Occipital lobe (tissue), 2 donors: ENCODE data around the gene NDST1. TPM values are rescaled to one million over a fixed set of nuclear protein-coding genes. Genes with fewer than 3 reads are reported as not detected.

ENCODE experiments used
- DNase-seq: peaks from one replicate; lab custom pipeline; 2025; lab: John Stamatoyannopoulos, UW
- total RNA-seq: library from RNA; depleted of rRNA; stranded (reverse); fragments of >200 nt; gene quantifications from one replicate; pipeline ENCODE4 v1.2.3, GENCODE V29; 2014

Gene NDST1
- total RNA-seq, 1 donor from 2014 or later: 23.1 TPM

DNA sequence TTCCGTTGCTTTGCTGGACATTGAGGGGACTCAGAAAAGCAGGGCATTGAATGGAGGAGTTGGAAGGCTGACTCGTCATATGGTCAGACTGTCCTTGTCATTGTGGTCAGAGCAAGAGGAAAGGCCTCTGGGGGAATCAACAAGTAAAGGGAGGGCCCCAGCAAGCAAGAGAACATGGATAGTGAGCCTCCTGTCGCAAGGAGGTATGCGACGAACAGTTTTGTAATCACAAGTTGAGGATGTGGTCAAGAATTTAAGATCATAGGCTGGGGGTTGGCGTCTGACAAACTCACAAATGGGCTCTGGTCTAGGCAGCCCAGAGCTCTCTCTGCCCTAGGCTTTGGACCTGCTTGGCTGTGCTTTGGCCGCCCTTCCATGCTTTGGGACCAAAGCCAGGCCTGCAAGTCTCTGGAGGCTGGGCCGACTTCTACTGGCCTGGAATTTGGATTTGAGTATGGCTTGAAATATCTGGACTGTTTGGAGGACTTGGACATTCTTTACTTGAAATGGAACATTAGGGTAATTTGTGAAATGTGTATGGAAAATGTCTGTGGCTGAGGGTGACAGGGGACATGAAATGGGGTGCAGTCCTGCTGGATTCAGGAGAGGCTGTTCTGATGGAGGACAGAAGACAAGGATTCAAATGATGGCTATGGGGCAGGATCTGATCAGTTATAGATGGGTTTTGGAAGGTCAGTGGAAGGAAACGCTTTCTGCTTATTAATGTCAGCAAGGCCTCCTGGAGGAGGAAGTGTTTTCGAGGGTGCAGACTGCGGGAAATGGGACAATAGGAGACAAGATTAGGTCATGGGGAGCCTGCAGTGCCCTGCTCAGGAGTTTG lies 19.2 kb upstream of the NDST1 start:
- DNase-seq: no peak

- DNase-seq: no peak
Observed at GRCh38 chr5:150489360-150490295, 18.3 kb upstream of the NDST1 start.

DNA sequence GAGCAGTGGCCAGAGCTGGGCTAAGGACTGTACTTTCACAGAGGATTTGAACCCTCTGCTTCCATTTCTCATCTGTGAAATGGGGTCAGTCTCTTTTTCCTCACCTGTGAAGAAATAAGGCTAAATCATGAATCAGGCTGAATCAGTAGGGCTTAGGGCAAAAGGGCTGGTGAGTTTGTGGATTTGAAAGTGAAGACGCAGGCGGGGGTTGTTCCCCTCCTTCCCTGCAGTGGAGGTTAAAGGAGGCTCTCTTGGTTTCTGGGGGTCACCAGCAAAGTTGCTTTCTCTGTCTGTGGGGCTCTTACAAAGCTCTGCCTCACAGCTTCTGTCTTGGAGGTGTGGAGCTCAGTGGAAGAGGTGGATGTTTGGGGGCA lies 17.6 kb upstream of the NDST1 start:
- DNase-seq: no peak

DNA sequence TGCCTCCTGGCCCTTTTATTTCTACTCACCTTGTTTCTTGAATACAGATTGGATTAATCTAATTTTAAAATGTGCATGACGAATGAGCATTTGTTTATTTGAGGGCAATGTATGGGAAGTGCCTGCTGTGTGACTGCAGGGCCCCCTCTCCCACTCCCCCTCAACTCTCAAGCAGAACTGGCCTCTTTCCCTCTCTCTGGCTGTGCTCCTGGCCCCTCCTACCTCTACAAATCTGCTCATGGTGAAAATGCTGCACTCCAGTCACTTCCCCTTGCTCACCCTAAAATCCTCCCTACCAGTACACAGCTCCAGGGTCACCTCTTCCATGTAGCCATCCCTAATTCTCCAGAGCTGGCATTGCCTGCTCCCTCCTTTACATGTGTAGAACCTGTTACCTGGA lies 17.2 kb upstream of the NDST1 start:
- DNase-seq: no peak

DNA sequence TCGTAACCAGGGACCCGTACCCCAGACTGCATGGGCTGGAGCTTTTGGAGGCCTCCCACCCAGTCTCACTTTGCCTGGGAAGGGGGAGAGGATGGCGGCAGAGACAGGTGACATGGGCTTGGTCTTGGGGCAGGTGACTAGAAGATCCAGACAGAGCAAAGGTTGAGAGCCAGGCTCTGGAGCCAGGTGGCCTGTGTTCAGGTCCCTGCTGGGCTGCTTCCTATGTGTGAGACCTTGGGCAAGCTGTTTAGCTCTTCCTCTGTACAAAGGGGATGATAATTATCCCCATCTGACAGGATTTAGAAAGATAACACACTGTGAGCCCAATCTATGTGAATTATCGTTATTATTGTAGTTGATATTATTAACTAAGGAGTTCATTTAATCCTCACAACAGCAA lies 16.1 kb upstream of the NDST1 start:
- no peak for DNase-seq

DNA sequence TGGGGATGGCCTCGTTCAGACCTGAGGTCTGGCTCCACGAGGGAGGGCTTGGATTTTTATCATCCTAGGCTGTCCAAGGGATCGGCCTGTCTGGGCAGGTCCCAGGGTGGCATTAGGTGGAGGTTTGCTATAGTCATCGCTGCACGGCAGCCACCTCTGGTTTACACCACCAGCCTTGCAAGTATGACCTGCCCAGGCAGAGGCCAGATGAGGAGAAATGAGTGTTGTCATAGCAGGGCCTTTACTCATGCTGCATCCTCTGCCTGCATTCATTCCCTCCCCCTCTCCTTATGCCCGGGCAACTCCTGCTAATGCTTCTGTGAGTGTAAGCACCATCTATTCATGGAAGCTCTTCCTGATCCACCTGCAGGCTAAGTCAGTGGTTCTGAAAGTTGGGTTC lies 15.3 kb upstream of the NDST1 start:
- DNase-seq: no peak

DNA sequence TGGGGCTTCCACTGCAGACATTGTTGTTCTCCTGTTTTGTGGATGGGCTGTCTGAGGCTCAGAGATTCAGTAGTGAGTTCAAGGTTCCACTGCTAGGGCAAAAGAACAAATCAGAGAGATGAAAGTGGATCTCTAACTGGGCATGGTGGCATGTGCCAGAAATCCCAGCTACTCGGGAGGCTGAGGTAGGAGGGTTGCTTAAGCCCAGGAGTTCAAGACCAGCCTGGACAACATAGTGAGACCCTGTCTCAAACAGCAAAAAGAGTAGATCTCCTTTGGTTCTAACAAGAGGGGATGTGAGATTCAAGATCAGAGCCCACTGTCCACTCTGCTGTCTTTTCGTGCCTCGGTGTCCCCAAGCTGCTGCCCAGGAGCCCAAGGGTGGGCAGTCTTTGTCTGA lies 11.8 kb upstream of the NDST1 start:
- DNase-seq: no peak

DNA sequence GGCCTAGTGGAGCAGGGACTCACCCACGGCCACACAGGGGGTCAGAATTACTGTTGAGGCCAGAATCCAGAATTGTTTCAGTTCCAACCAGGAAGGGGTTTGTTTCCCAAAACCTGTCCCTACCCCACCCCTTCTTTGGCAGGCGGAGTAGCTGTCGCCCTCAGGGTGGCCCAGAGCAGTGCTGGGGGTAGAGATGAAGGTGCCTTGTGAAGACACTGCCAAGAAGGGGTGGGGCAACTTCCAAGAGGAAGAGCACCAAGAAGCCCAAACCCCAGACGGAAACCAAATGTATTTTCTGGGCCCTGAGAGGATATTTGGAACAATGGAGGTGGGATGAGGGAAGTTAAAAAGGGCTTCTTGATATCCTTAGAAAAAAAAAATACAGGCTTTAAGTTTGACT lies 11.4 kb upstream of the NDST1 start:
- no peak for DNase-seq

DNA sequence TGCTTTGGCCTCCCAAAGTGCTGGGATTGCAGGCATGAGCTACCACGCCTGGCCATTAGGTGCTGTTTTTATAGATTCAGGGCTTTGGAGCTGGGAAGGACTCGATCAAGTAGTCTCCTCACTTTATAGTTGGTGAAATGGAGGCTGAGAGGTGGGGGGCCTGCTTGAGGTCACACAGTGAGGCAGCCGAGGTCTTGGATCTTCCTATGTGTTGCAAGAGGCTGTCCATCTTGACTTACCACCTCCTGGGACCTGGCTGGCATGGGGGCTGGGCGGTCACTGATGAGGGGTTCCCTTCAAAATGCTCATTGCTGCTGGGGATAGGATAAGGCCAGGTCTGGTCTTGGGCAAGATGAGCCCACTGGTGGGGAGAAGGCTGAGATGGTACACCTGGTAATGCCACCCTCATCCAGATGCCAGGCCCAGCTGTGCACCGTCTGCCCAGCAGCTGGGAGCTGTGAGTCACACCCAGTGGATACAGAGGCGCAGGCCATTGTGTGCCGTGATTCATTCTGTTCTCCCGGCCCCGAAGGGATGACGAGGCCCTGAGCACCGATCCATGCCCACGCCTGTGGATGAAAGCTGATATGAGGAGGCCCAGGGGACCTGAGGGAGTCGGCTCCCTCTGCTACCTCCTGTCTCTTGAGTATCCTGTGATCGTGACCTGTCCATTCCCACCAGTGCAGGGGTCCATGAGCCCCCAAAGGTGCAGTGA lies 10.5 kb upstream of the NDST1 start:
- DNase-seq: peak; percentile 81

- DNase-seq: no peak
Observed at GRCh38 chr5:150497989-150498317, 10.0 kb upstream of the NDST1 start.

DNA sequence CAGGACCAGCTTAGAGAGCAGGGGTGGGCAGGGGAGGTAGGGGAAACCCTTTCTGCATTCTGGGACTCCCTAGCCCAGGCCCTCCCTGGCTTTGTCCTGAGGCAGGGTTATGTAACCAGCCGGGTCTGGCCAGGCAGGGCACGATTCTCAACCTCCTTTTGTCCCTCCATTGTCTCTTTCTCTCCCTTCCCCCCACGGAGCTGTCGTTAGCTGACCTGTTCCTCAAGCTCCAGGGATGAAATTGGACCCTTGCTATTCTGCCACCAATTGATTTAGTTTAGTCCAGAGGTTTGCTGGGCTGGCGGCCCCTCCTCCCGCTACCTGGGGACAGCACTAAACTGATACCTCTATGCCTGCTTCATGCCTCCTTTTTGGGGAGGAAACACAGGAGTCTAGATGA lies 9.4 kb upstream of the NDST1 start:
- DNase-seq: no peak

DNA sequence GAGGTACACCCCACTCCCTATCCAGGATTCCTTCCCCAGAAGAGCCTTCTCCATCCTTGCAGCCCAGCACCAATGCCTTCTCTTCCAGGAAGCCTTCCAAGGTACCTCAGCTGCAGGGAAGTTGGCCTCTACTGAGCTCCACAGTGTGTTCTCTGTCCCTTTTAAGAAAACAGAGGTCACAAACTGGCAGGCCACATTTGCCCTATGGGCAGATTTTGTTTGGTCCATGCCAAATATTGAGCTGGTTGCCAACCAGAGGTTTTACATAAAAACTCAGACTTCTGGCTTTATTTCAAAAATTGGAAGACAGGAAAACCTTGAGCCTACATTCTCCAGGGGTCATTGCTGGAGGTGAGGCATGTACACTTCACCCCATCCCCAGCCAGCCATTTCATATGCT lies 9.0 kb upstream of the NDST1 start:
- no peak for DNase-seq

DNA sequence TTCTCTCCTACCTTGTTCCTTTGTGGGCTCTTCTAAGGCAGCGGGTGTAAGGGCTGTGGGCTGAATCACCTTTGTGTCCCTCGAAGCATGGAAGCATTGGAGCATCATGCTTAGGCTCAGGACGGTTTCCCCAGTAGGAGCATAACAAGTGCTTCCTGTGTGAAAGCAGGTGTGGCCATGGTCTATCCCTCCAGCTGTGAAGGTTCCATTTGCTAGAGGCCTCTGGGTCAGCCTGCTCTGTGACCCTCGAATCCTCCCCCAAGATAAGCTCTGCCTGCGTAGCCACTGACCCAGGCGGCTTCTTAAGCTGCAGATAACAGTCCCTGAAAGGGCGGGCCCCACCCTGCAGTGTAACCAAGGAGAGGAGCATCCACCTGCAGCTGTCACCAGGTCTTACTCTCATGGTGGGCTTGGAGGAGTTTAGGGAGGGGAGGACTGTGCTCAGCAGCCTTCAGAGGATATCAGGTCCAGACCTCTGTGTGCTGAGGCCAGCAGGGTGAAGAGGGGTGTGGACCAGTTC lies 8.4 kb upstream of the NDST1 start:
- no peak for DNase-seq

GRCh38 chr5:150500328-150500841 lies 7.5 kb upstream of the NDST1 start:
- no peak for DNase-seq

DNA sequence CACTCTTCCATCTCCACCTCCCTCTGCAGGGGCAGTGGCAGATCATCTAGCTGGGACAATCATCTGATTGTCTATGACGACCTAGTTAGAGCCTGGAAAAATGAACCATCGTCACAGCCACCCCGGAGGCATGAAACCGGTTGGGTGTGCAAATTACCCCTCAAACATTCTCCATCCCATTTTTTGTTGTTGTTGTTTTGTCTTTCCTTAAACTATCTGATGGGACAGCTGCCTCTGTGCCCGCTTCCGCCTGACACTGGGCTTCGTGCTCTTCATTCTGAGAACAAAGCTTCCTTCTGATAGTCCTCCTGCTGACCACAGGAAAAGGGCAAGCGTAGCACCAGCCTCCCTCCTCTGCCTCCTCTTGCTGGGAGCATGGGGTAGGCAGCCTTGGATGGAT lies 7.0 kb upstream of the NDST1 start:
- no peak for DNase-seq

DNA sequence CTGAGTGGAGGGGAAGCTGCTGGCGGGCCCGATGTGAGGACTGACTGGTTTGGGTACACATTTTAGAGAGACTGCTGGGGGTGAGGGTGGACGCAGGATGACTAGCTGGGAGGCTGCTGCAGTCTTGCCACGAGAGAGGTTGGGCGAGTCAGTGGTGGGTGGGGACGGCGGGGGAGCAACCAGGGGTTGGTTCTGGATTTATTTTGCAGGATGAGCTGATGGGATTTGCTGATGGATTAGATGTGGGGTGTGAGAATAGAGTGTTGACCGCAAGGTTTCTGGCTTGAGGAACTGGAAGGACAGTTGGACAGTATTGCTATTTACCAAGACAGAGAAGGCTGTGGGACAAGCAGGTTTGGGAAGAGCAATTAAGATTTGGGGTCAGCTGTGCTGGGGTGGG lies 5.8 kb upstream of the NDST1 start:
- no peak for DNase-seq

DNA sequence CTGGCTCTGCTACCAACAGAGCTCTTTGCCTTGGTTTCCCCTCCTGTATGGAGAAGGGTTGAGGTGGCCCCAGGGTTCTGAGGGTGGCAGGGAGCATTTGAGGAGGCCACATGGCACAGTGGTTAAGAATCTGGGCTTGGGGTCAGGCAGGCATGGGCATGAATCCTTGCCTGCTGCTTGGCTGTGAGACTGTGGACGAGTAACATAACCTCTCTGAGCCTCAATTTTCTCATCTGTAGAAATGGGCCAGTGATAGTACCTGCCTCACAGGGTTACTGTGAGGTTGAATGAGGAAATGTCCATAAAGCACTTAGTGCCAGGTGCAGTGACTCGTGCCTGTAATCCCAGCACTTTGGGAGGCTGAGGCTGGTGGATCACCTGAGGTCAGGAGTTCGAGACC lies 5.1 kb upstream of the NDST1 start:
- no peak for DNase-seq

GRCh38 chr5:150503386-150503785 lies 4.5 kb upstream of the NDST1 start:
- DNase-seq: no peak

- DNase-seq: no peak
Observed at GRCh38 chr5:150503977-150504620, 3.8 kb upstream of the NDST1 start.

DNA sequence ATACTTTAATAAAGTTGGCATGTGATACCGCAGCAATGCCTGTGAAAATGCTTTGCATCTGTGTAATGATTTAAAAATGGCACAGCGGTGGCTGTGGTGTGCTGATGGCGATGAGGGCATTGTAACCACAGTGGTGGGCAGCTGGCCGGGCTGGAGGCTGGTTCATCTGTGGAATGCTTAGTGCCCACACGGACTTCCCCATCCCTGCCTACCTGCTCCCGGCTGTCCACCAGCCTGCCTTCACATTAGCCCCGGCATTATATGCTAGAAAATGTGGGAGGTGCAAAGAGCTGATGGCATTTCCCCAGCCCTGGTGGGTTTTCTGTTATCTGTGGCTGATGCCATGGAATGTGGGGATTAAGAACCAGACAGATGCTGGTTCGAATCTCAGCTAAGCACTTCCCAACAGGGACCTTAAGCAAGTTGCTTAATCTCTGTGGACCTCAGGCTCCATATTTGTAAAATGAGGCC lies 2.9 kb upstream of the NDST1 start:
- DNase-seq: no peak

DNA sequence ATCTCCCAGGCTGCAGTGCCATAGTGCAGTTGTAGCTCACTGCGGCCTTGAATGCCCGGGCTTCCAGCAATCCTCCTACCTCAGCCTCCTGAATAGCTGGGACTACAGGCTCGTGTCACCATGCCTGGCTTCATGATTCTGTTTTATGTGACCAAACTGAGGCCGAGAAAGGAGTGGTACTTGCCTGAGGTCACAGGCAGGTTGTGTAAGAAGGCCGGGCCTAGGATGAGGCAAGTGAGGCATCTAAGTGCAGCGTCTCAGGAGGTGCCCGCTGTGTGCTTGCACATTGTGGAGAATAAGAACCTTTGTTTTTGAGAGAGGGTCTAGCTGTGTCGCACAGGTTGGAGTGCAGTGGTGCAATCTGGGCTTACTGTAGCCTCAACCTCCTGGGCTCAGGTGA lies 2.1 kb upstream of the NDST1 start:
- DNase-seq: no peak
